ENCODE measurements around the gene RAP1GAP2.
"Not testable (repeated sequence)": the region's sequence is repeated elsewhere in the genome, so short reads cannot be mapped to it uniquely, and the experiment has no call there.

DNA sequence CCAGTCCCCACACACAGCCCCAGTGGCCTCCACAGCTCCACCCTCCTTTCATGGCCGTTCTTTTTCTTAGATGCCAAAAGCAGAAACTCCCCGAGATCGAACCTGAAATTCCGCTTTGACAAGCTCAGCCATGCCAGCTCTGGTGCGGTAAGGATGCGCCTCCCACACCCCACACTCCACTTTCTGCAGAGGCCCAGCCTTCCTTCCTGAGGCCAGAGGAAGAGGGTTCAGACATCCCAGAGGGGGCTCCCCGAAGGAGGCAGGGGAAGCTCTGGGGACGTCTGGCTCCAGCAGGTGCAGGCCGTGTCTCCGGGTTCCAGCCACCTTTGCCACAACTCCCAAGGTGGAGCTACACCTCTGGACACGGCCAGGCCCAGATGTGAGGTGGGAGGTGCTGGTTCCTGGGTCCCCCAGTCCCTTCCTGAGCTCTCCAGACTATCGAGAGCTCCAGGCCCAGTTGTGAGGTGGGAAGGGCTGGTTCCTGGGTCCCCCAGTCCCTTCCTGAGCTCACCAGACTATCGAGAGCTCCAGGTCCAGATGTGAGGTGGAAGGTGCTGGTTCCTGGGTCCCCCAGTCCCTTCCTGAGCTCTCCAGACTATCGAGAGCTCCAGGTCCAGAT, 234.7 kb downstream of the RAP1GAP2 start:
- TF ChIP-seq, protein P1, sequence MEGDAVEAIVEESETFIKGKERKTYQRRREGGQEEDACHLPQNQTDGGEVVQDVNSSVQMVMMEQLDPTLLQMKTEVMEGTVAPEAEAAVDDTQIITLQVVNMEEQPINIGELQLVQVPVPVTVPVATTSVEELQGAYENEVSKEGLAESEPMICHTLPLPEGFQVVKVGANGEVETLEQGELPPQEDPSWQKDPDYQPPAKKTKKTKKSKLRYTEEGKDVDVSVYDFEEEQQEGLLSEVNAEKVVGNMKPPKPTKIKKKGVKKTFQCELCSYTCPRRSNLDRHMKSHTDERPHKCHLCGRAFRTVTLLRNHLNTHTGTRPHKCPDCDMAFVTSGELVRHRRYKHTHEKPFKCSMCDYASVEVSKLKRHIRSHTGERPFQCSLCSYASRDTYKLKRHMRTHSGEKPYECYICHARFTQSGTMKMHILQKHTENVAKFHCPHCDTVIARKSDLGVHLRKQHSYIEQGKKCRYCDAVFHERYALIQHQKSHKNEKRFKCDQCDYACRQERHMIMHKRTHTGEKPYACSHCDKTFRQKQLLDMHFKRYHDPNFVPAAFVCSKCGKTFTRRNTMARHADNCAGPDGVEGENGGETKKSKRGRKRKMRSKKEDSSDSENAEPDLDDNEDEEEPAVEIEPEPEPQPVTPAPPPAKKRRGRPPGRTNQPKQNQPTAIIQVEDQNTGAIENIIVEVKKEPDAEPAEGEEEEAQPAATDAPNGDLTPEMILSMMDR (IDR thresholded peaks at IDR 0.05): not testable (repeated sequence)
- not testable (repeated sequence) for TF ChIP-seq POLR2A (IDR thresholded peaks at IDR 0.05)
